ENCODE data around the gene ZNF865. TPM values are rescaled to one million over a fixed set of nuclear protein-coding genes. Genes with fewer than 3 reads are reported as not detected.

The ZNF865 gene
- polyA plus RNA-seq, 1 donor from 2014 or later, result 1.7 TPM

DNA sequence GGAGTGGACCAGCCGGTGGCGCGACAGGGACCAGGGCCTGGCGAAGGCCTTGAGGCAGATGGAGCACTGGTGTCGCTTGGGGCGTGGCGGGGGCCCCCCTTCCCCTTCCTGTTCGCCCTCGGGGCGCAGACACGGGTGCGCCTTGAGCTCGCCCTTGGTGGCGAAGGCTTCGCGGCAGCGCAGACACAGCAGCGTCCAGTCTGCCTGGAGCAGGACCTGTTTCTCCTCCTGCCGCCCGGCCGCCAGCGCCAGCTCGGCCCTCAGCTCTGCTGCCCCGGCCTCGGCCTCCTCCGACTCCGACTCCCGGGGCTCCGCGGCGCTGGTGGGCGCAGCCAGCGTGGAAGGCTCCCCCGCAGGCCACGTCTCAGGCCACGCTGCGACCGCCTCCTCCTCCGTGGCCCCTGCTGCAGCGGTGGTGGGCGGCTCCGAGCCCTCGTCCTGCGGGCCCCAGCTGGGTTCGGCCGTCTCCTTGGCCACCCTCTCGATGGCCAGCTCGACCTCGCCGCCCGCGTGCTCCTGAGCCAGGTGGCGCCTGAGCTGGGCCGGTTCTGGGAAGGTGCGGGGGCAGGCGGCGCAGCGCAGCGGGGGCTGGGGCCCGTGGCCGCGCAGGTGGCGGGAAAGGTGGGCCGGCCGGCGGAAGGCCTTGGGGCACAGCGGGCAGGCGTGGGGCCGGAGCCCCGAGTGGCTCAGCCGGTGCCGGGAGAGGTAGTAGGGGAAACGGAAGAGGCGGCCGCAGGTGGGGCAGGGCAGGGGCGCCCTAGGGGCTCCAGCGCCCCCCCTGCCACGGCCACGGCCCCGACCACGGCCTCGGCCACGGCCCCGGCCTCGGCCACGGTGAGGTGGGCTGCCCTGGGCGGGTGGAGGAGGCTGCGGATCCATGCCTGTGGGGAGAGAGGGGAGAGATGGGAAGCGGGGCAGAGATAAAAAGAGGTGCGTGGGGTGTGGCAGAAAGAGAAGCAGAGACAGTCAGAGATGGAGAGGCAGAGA, 26.4 kb upstream of the ZNF865 start:
- peaks cover 21% of the 10 kb centered on the region for H3K79me2 ChIP-seq (replicated peaks; ENCODE audit: insufficient read depth, low read length)
- no peaks in the 10 kb centered on the region for H3K9me3 ChIP-seq (ENCODE audit: low read length)
- no peaks in the 10 kb centered on the region for H3K9me2 ChIP-seq (ENCODE audit: insufficient read depth, low read length)
- peak overlapping the region; percentile 94 for H3K4me3 ChIP-seq (ENCODE audit: low read length)
- H3K27ac ChIP-seq (ENCODE audit: low read length), result peak overlapping the region; percentile 81
- H3K4me2 ChIP-seq (ENCODE audit: low read length), result peak overlapping the region; percentile 99
- no peaks in the 10 kb centered on the region for H3K27me3 ChIP-seq (ENCODE audit: insufficient read depth, low read depth, low read length)
- TF ChIP-seq EZH2 (IDR thresholded peaks at IDR 0.05; ENCODE audit: borderline replicate concordance, insufficient read depth, low read length, poor library complexity, severe bottlenecking) (no peak), SMC3 (conservative IDR thresholded peaks at IDR 0.05; ENCODE audit: poor library complexity) (no peak), POLR2AphosphoS5 (IDR thresholded peaks at IDR 0.05) (no peak), MXI1 (conservative IDR thresholded peaks at IDR 0.05; ENCODE audit: poor library complexity, severe bottlenecking) (no peak), EP300 (conservative IDR thresholded peaks at IDR 0.05; ENCODE audit: poor library complexity, severe bottlenecking) (no peak)
- no peaks in the 10 kb centered on the region for H3K36me3 ChIP-seq (ENCODE audit: insufficient read depth, low read length)
- peak overlapping the region; percentile 98 for H3K9ac ChIP-seq (ENCODE audit: low read length)
- H2AFZ ChIP-seq (ENCODE audit: low read depth, low read length), result no peak overlapping the region
- H3F3A ChIP-seq (ENCODE audit: insufficient read depth, low read length, poor library complexity, severe bottlenecking), result no peaks in the 10 kb centered on the region
- H4K20me1 ChIP-seq (ENCODE audit: insufficient read depth), result no peaks in the 10 kb centered on the region

DNA sequence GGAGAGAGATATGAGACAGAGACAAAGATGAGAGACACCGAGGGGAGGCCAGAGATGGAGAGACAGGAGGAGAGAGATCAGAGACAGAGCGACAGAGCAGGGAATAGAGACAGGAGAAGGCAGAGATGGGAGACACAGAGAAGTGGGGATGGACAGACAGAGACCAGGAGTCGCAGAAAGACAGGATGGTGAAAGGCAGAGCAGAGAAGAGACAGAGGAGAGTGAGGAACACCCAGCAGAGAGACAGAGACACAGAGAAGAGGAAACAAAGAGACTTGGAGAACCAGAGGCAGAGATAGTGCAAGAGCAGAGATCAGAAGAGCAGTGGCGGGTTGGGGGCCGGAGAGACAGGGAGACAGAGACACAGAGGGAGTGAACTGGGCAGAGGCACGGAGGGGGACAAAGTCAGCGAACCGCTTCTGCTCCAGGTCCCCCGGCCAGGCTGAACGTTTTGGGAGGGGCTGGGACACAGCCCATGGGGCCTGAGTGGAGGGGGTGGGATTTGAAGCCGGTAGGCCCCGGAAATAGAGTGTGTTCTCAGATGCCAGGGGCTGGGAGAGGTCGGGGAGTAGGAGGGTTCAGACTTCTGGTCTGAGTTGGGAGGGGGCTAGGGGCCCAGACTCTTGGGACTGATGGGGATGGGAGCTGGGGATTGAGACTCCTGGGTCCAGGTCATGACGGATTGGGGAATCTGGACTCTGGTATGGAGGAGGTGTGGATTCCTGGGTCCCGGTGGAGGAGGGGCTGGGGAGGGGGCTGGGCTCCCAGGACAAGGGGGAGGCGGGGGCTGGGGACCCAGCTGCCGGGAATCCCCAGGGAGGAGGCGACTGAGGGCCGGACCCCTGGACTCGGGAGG, 25.5 kb upstream of the ZNF865 start:
- peak overlapping the region; percentile 98 for H3K9ac ChIP-seq (ENCODE audit: low read length)
- TF ChIP-seq MXI1 (conservative IDR thresholded peaks at IDR 0.05; ENCODE audit: poor library complexity, severe bottlenecking) (no peak), EZH2 (IDR thresholded peaks at IDR 0.05; ENCODE audit: borderline replicate concordance, insufficient read depth, low read length, poor library complexity, severe bottlenecking) (no peak), SMC3 (conservative IDR thresholded peaks at IDR 0.05; ENCODE audit: poor library complexity) (no peak), RAD21 (conservative IDR thresholded peaks at IDR 0.05) (no peak), EP300 (conservative IDR thresholded peaks at IDR 0.05; ENCODE audit: poor library complexity, severe bottlenecking) (no peak), POLR2AphosphoS5 (IDR thresholded peaks at IDR 0.05) (no peak)
- TF ChIP-seq, protein P1, sequence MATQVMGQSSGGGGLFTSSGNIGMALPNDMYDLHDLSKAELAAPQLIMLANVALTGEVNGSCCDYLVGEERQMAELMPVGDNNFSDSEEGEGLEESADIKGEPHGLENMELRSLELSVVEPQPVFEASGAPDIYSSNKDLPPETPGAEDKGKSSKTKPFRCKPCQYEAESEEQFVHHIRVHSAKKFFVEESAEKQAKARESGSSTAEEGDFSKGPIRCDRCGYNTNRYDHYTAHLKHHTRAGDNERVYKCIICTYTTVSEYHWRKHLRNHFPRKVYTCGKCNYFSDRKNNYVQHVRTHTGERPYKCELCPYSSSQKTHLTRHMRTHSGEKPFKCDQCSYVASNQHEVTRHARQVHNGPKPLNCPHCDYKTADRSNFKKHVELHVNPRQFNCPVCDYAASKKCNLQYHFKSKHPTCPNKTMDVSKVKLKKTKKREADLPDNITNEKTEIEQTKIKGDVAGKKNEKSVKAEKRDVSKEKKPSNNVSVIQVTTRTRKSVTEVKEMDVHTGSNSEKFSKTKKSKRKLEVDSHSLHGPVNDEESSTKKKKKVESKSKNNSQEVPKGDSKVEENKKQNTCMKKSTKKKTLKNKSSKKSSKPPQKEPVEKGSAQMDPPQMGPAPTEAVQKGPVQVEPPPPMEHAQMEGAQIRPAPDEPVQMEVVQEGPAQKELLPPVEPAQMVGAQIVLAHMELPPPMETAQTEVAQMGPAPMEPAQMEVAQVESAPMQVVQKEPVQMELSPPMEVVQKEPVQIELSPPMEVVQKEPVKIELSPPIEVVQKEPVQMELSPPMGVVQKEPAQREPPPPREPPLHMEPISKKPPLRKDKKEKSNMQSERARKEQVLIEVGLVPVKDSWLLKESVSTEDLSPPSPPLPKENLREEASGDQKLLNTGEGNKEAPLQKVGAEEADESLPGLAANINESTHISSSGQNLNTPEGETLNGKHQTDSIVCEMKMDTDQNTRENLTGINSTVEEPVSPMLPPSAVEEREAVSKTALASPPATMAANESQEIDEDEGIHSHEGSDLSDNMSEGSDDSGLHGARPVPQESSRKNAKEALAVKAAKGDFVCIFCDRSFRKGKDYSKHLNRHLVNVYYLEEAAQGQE (IDR thresholded peaks at IDR 0.05; ENCODE audit: borderline replicate concordance), result no peak
- H3K27me3 ChIP-seq (ENCODE audit: insufficient read depth, low read depth, low read length), result no peaks in the 10 kb centered on the region
- no peaks in the 10 kb centered on the region for H3F3A ChIP-seq (ENCODE audit: insufficient read depth, low read length, poor library complexity, severe bottlenecking)
- peak overlapping the region; percentile 40 for H2AFZ ChIP-seq (ENCODE audit: low read depth, low read length)
- peak overlapping the region; percentile 99 for H3K4me2 ChIP-seq (ENCODE audit: low read length)
- no peaks in the 10 kb centered on the region for H3K9me3 ChIP-seq (ENCODE audit: low read length)
- no peaks in the 10 kb centered on the region for H3K36me3 ChIP-seq (ENCODE audit: insufficient read depth, low read length)
- peaks cover 21% of the 10 kb centered on the region for H3K79me2 ChIP-seq (replicated peaks; ENCODE audit: insufficient read depth, low read length)
- peak overlapping the region; percentile 94 for H3K4me3 ChIP-seq (ENCODE audit: low read length)
- H3K9me2 ChIP-seq (ENCODE audit: insufficient read depth, low read length), result no peaks in the 10 kb centered on the region
- no peaks in the 10 kb centered on the region for H4K20me1 ChIP-seq (ENCODE audit: insufficient read depth)
- peak overlapping the region; percentile 81 for H3K27ac ChIP-seq (ENCODE audit: low read length)
